Measurements from ENCODE around the gene KCTD15.

GRCh38 chr19:33808399-33808798, 11.7 kb downstream of the KCTD15 start:
- TF ChIP-seq POLR2AphosphoS5 (IDR thresholded peaks at IDR 0.05) (no peak), CTCF (IDR thresholded peaks at IDR 0.05) (no peak), EP300 (IDR thresholded peaks at IDR 0.05) (no peak), POLR2A (IDR thresholded peaks at IDR 0.05) (no peak)

Data from stomach (tissue), 4 donors.